Subcutaneous adipose tissue (tissue), 4 donors: ENCODE data around the gene RNF135. TPM values are rescaled to one million over a fixed set of nuclear protein-coding genes. Genes with fewer than 3 reads are reported as not detected.

Experiments used
- CTCF ChIP-seq: fragments of 450-650 bp; IDR thresholded peaks from one replicate; pipeline ENCODE4 v1.5.1; 2016; ENCODE audit warnings: low read depth, mild to moderate bottlenecking, control low read depth, antibody characterized with exemption, moderate library complexity
- total RNA-seq, 4 donors: library from RNA; depleted of rRNA; stranded (reverse); fragments of >200 nt; gene quantifications; one replicate each; pipeline ENCODE4 v1.1.0, GENCODE V29; 2016

The RNF135 gene
- total RNA-seq, 4 donors from 2014 or later, result 20.7 to 55.4 (median 42.9) TPM

GRCh38 chr17:30961209-30962188 lies 9.3 kb upstream of the RNF135 start:
- no peak for TF ChIP-seq CTCF

GRCh38 chr17:30964876-30965275 lies 6.0 kb upstream of the RNF135 start:
- no peak for TF ChIP-seq CTCF

- no peak for TF ChIP-seq CTCF
Observed at GRCh38 chr17:30965686-30966085, 5.2 kb upstream of the RNF135 start.

GRCh38 chr17:30969989-30970830 lies 629 bp upstream of the RNF135 start:
- no peak for TF ChIP-seq CTCF

- TF ChIP-seq CTCF, result no peak
Observed at GRCh38 chr17:30975042-30975820, 4.4 kb downstream of the RNF135 start.

- TF ChIP-seq CTCF, result no peak
Observed at GRCh38 chr17:30981531-30982519, 11.0 kb downstream of the RNF135 start.
